Stimulated activated naive B cell treated with anti-CD40 and anti-IgM and Interleukin-4, amounts not matched to agents 10 μg/mL and 1 μg/mL and 100 μg/mL, for 72 hours (primary cell): ENCODE results near the gene ATP8A2.
A peak's percentile ranks its signal among the peaks of the same experiment; 100 is the strongest.

Experiments
- ATAC-seq, 2 donors: fragments of 150-1000 bp; cut with Tn5 transposase; replicated peaks; 2 replicates each; pipeline ENCODE4 v1.10.0; 2021; ENCODE audit warnings: moderate library complexity in 1 of 2
- DNase-seq: peaks from one replicate; pipeline ENCODE4 v3.0.0; 2021
- H3K27ac Mint-ChIP-seq: one replicate; pipeline ENCODE4 v1.8.0; 2022; ENCODE audit warnings: mild to moderate bottlenecking, mixed read lengths
- H3K27me3 Mint-ChIP-seq, 2 donors: one replicate each; pipeline ENCODE4 v1.8.0; 2022; ENCODE audit warnings: mixed read lengths in 2 of 2
- H3K36me3 Mint-ChIP-seq, 2 donors: one replicate each; pipeline ENCODE4 v1.8.0; 2022; ENCODE audit warnings: mixed read lengths in 2 of 2, mild to moderate bottlenecking in 1 of 2
- H3K4me1 Mint-ChIP-seq, 2 donors: one replicate each; pipeline ENCODE4 v1.8.0; 2022; ENCODE audit warnings: mixed read lengths in 2 of 2, mild to moderate bottlenecking in 1 of 2
- H3K4me3 Mint-ChIP-seq, 2 donors: one replicate each; pipeline ENCODE4 v1.8.0; 2022; ENCODE audit warnings: mild to moderate bottlenecking in 2 of 2, mixed read lengths in 2 of 2, moderate library complexity in 1 of 2
- H3K9me3 Mint-ChIP-seq, 2 donors: one replicate each; pipeline ENCODE4 v1.8.0; 2022; ENCODE audit warnings: mixed read lengths in 2 of 2, mild to moderate bottlenecking in 1 of 2

Gene ATP8A2

GRCh38 chr13:26012995-26013394 is 641.2 kb downstream of the ATP8A2 start:
- H3K27ac Mint-ChIP-seq: no peak overlapping the region

GRCh38 chr13:26015271-26016125 is 643.7 kb downstream of the ATP8A2 start:
- no peak for ATAC-seq
- peaks cover 0 to 2% of the 10 kb centered on the region in 2 donors for H3K4me1 Mint-ChIP-seq
- H3K9me3 Mint-ChIP-seq: no peaks in the 10 kb centered on the region
- H3K4me3 Mint-ChIP-seq: no peak overlapping the region
- H3K27me3 Mint-ChIP-seq: peaks cover 1 to 13% of the 10 kb centered on the region in 2 donors
- DNase-seq: no peak
- H3K27ac Mint-ChIP-seq: no peak overlapping the region
- no peaks in the 10 kb centered on the region for H3K36me3 Mint-ChIP-seq

More at GRCh38 chr13:26012995-26013394, 641.2 kb downstream of the ATP8A2 start:
- ATAC-seq (no peak), DNase-seq (no peak)
- Mint-ChIP-seq H3K4me1 (peaks cover 0 to 2% of the 10 kb centered on the region in 2 donors), H3K9me3 (no peaks in the 10 kb centered on the region), H3K27me3 (peaks cover 4 to 20% of the 10 kb centered on the region in 2 donors), H3K36me3 (no peaks in the 10 kb centered on the region), H3K4me3 (peak overlapping the region in 1 of 2 donors; percentile 91)

GRCh38 chr13:26016189-26016588 is 644.4 kb downstream of the ATP8A2 start:
- ATAC-seq: no peak
- Mint-ChIP-seq H3K27me3 (peaks cover 0 to 20% of the 10 kb centered on the region in 2 donors), H3K4me3 (no peak overlapping the region), H3K9me3 (no peaks in the 10 kb centered on the region), H3K4me1 (peaks cover 0 to 2% of the 10 kb centered on the region in 2 donors), H3K36me3 (no peaks in the 10 kb centered on the region), H3K27ac (no peak overlapping the region)
- no peak for DNase-seq

GRCh38 chr13:26017196-26017921 is 645.6 kb downstream of the ATP8A2 start:
- Mint-ChIP-seq H3K4me3 (no peak overlapping the region), H3K27me3 (peaks cover 0 to 20% of the 10 kb centered on the region in 2 donors), H3K9me3 (no peaks in the 10 kb centered on the region), H3K36me3 (no peaks in the 10 kb centered on the region), H3K27ac (no peak overlapping the region), H3K4me1 (peaks cover 0 to 2% of the 10 kb centered on the region in 2 donors)
- ATAC-seq (no peak), DNase-seq (no peak)

GRCh38 chr13:26017932-26018665 is 646.3 kb downstream of the ATP8A2 start:
- Mint-ChIP-seq H3K4me3 (no peak overlapping the region), H3K27me3 (peaks cover 0 to 16% of the 10 kb centered on the region in 2 donors), H3K9me3 (no peaks in the 10 kb centered on the region), H3K4me1 (peaks cover 0 to 2% of the 10 kb centered on the region in 2 donors), H3K27ac (no peak overlapping the region), H3K36me3 (no peaks in the 10 kb centered on the region)
- DNase-seq (no peak), ATAC-seq (no peak)

- Mint-ChIP-seq H3K4me1 (peaks cover 0 to 2% of the 10 kb centered on the region in 2 donors), H3K36me3 (no peaks in the 10 kb centered on the region), H3K27me3 (peaks cover 0 to 15% of the 10 kb centered on the region in 2 donors), H3K27ac (no peak overlapping the region), H3K9me3 (no peaks in the 10 kb centered on the region), H3K4me3 (no peak overlapping the region)
- DNase-seq (no peak), ATAC-seq (no peak)
Measured at GRCh38 chr13:26019251-26019650, 647.5 kb downstream of the ATP8A2 start.

GRCh38 chr13:26019881-26020870 is 648.4 kb downstream of the ATP8A2 start:
- peaks cover 0 to 2% of the 10 kb centered on the region in 2 donors for H3K4me1 Mint-ChIP-seq
- H3K36me3 Mint-ChIP-seq: no peaks in the 10 kb centered on the region
- H3K27ac Mint-ChIP-seq: no peak overlapping the region
- no peak overlapping the region for H3K4me3 Mint-ChIP-seq
- peaks cover 7 to 16% of the 10 kb centered on the region in 2 donors for H3K27me3 Mint-ChIP-seq
- no peak for ATAC-seq
- no peaks in the 10 kb centered on the region for H3K9me3 Mint-ChIP-seq
- DNase-seq: no peak

- ATAC-seq (no peak), DNase-seq (no peak)
- Mint-ChIP-seq H3K4me1 (peaks cover 0 to 2% of the 10 kb centered on the region in 2 donors), H3K36me3 (no peaks in the 10 kb centered on the region), H3K27ac (no peak overlapping the region), H3K4me3 (no peak overlapping the region), H3K9me3 (no peaks in the 10 kb centered on the region), H3K27me3 (peaks cover 13 to 20% of the 10 kb centered on the region in 2 donors)
Measured at GRCh38 chr13:26020891-26021290, 649.1 kb downstream of the ATP8A2 start.

- Mint-ChIP-seq H3K4me3 (no peak overlapping the region), H3K27ac (no peak overlapping the region), H3K27me3 (peaks cover 13 to 20% of the 10 kb centered on the region in 2 donors), H3K36me3 (no peaks in the 10 kb centered on the region), H3K9me3 (no peaks in the 10 kb centered on the region), H3K4me1 (peaks cover 0 to 2% of the 10 kb centered on the region in 2 donors)
- ATAC-seq (no peak), DNase-seq (no peak)
Measured at GRCh38 chr13:26021516-26021915, 649.7 kb downstream of the ATP8A2 start.

- Mint-ChIP-seq H3K9me3 (no peaks in the 10 kb centered on the region), H3K27ac (no peak overlapping the region), H3K4me1 (peaks cover 0 to 2% of the 10 kb centered on the region in 2 donors), H3K27me3 (peaks cover 13 to 20% of the 10 kb centered on the region in 2 donors), H3K4me3 (no peak overlapping the region), H3K36me3 (no peaks in the 10 kb centered on the region)
- ATAC-seq: no peak
- DNase-seq: no peak
Measured at GRCh38 chr13:26021956-26022355, 650.2 kb downstream of the ATP8A2 start.

GRCh38 chr13:26022538-26023292 is 650.9 kb downstream of the ATP8A2 start:
- H3K36me3 Mint-ChIP-seq: no peaks in the 10 kb centered on the region
- DNase-seq: no peak
- H3K4me3 Mint-ChIP-seq: no peak overlapping the region
- peaks cover 0 to 2% of the 10 kb centered on the region in 2 donors for H3K4me1 Mint-ChIP-seq
- no peak for ATAC-seq
- H3K9me3 Mint-ChIP-seq: no peaks in the 10 kb centered on the region
- H3K27ac Mint-ChIP-seq: no peak overlapping the region
- peaks cover 13 to 20% of the 10 kb centered on the region in 2 donors for H3K27me3 Mint-ChIP-seq

GRCh38 chr13:26024558-26024957 is 652.8 kb downstream of the ATP8A2 start:
- no peak for DNase-seq
- H3K36me3 Mint-ChIP-seq: no peaks in the 10 kb centered on the region
- no peak overlapping the region for H3K27ac Mint-ChIP-seq
- H3K4me3 Mint-ChIP-seq: no peak overlapping the region
- no peaks in the 10 kb centered on the region for H3K4me1 Mint-ChIP-seq
- peaks cover 13 to 15% of the 10 kb centered on the region in 2 donors for H3K27me3 Mint-ChIP-seq
- ATAC-seq: no peak
- no peaks in the 10 kb centered on the region for H3K9me3 Mint-ChIP-seq

- Mint-ChIP-seq H3K4me3 (no peak overlapping the region), H3K9me3 (no peaks in the 10 kb centered on the region), H3K27ac (no peak overlapping the region), H3K4me1 (no peaks in the 10 kb centered on the region), H3K27me3 (peaks cover 15 to 17% of the 10 kb centered on the region in 2 donors), H3K36me3 (no peaks in the 10 kb centered on the region)
- DNase-seq (no peak), ATAC-seq (no peak)
Measured at GRCh38 chr13:26025196-26025595, 653.4 kb downstream of the ATP8A2 start.
